Epithelial cell of esophagus (primary cell): ENCODE results near the gene KNL1.

ENCODE experiments used
- DNase-seq: peaks from one replicate; pipeline ENCODE4 v3.0.0; 2010; ENCODE audit warnings: low read depth
- H3K4me3 ChIP-seq: 2 replicates; pipeline ENCODE4 v1.5.1; 2011; ENCODE audit warnings: mild to moderate bottlenecking, low read length, control low read depth
- TF ChIP-seq, protein P1 (sequence below): IDR thresholded peaks from 2 replicates; pipeline ENCODE4 v1.5.1; 2011; ENCODE audit warnings: low read depth, mild to moderate bottlenecking, low read length, control low read depth, inconsistent platforms; ENCODE audit not compliant: insufficient read depth; ENCODE audit errors: missing control alignments

The KNL1 gene, protein sequence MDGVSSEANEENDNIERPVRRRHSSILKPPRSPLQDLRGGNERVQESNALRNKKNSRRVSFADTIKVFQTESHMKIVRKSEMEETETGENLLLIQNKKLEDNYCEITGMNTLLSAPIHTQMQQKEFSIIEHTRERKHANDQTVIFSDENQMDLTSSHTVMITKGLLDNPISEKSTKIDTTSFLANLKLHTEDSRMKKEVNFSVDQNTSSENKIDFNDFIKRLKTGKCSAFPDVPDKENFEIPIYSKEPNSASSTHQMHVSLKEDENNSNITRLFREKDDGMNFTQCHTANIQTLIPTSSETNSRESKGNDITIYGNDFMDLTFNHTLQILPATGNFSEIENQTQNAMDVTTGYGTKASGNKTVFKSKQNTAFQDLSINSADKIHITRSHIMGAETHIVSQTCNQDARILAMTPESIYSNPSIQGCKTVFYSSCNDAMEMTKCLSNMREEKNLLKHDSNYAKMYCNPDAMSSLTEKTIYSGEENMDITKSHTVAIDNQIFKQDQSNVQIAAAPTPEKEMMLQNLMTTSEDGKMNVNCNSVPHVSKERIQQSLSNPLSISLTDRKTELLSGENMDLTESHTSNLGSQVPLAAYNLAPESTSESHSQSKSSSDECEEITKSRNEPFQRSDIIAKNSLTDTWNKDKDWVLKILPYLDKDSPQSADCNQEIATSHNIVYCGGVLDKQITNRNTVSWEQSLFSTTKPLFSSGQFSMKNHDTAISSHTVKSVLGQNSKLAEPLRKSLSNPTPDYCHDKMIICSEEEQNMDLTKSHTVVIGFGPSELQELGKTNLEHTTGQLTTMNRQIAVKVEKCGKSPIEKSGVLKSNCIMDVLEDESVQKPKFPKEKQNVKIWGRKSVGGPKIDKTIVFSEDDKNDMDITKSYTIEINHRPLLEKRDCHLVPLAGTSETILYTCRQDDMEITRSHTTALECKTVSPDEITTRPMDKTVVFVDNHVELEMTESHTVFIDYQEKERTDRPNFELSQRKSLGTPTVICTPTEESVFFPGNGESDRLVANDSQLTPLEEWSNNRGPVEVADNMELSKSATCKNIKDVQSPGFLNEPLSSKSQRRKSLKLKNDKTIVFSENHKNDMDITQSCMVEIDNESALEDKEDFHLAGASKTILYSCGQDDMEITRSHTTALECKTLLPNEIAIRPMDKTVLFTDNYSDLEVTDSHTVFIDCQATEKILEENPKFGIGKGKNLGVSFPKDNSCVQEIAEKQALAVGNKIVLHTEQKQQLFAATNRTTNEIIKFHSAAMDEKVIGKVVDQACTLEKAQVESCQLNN (N-terminal part only)

DNA sequence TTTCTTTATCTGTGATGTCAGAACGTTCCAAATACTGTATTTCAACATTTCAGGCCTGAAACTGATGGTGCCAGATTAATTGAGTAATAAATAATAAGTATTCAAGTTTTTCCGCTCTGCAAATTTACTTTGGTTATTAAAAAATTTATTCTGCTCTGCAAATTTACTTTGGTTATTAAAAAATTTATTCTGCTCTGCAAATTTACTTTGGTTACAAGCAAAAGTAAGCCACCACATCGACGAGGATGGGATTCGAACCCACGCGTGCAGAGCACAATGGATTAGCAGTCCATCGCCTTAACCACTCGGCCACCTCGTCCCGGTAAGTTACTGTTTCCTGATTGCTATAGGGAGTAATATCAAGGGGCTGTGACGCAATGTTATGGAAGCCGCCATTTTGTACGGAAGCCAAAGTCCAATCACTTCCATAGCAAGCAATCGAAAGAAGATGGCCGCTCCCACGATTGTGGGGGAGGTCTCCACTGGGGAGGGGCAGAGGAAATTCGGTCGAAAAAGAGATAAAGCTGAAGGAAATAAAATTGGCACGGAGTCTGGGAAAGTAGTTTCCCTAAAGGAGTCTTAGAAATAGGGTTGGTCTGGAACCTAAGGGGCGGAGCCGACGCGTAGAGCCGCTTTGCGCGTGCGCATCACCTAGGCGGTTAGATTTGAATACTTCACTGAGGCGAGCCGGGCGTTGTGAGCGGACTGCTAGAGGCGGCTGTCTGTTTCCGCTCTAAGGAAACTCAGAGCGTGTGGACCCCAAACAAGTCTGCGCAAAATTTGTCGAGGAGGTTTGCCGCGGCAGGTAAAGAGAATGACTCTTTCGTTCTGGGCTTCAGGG lies at the start of gene KNL1:
TSS of gene KNL1 (plus strand) at position 662 of the 841 bp plus-strand sequence. CDS start 8,683 bp downstream, outside the sequence.
- peak within 1 kb of the TSS; percentile 93 for H3K4me3 ChIP-seq
- peak; percentile 87 for DNase-seq
- TF ChIP-seq, protein P1, sequence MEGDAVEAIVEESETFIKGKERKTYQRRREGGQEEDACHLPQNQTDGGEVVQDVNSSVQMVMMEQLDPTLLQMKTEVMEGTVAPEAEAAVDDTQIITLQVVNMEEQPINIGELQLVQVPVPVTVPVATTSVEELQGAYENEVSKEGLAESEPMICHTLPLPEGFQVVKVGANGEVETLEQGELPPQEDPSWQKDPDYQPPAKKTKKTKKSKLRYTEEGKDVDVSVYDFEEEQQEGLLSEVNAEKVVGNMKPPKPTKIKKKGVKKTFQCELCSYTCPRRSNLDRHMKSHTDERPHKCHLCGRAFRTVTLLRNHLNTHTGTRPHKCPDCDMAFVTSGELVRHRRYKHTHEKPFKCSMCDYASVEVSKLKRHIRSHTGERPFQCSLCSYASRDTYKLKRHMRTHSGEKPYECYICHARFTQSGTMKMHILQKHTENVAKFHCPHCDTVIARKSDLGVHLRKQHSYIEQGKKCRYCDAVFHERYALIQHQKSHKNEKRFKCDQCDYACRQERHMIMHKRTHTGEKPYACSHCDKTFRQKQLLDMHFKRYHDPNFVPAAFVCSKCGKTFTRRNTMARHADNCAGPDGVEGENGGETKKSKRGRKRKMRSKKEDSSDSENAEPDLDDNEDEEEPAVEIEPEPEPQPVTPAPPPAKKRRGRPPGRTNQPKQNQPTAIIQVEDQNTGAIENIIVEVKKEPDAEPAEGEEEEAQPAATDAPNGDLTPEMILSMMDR, result no peak

DNA sequence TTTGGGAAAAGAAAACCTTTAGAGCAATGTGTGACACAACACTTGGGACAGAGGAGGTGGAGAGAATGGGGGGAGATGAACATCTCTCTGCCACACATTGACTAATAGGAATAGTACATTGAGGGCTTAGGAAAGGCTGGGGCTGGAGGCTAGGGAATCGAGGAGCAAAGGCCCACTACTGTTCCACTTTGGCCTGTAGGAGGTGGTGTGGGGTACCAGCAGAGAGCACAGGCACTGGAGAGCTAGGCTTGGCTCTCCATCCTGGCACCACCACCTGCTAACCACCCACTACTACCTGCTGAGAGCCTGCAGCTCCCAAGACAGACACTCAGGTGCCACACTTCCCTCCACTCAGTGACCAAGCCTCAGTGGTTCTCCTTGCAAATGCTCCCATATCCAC lies 48.6 kb upstream of the KNL1 start:
- no peak overlapping the region for H3K4me3 ChIP-seq
- DNase-seq, result no peak
- TF ChIP-seq, protein P1, result no peak

- H3K4me3 ChIP-seq, result no peak overlapping the region
- DNase-seq, result no peak
- TF ChIP-seq, protein P1, result no peak
These were observed 45.4 kb upstream of the KNL1 start for GRCh38 chr15:40548610-40549009.

DNA sequence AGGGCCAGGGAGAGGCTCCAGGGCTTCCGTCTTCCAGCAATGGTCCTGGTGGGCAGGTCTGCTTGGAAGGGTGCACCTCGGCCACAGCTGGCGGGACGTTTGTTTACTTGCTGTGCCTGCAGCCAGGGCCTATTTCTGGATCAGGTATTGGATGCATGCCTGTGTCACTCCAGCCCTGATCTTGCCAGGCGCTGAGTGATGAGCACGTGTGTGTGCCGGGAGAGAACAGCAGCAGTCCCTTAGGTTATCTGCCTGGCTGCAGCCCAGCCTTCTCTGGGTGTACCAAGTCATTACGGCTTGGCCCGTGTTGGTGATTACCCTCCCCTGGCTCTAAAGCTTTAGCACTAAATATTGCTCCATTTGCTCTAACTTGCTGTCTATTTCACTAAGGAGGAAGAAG lies 44.2 kb upstream of the KNL1 start:
- H3K4me3 ChIP-seq, result no peak overlapping the region
- DNase-seq, result no peak
- TF ChIP-seq, protein P1, result no peak

GRCh38 chr15:40550341-40551037 lies 43.6 kb upstream of the KNL1 start:
- no peak for DNase-seq
- TF ChIP-seq, protein P1, result no peak

More at GRCh38 chr15:40550341-40551037, 43.6 kb upstream of the KNL1 start:
- no peak overlapping the region for H3K4me3 ChIP-seq
